ENCODE measurements around the gene CNTNAP5. TPM values are rescaled to one million over a fixed set of nuclear protein-coding genes. Genes with fewer than 3 reads are reported as not detected.

CNTNAP5 gene
- total and polyA plus RNA-seq, 9 of the 15 experiments (the other 6 are each of a cell fraction or from before 2014, with no cell fraction given) = not detected

DNA sequence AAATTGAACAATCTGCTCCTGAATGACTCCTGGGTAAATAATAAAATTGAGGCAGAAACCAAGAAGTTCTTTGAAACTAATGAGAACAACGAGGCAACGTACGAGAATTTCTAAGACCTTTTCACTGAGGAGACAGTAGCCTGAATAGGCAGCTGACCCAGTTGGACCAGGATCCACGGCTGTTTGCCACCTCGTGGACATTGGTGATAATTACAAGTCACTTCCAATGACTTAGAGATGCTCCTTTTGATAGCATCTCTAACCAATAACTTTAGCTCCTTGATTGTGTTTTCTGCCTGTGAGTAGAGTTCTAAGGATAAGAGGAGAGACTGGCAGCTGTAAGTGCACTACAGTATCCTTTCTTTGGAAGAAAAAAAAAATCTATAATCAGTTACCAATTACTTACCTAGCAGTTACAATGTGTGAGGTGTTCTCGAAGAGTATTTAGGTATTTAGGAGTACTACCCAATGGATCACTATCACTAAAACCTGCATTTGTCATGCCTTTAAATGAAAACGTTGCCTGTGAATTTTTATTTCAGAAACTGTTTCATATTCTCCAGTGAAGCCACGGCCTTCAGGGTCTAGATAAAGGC, 31.3 kb upstream of the CNTNAP5 start:
- ChIA-PET POLR2A (no interaction called here), CTCF (ENCODE audit: low intra/inter-chr PET ratio) (no interaction called here)
- Histone ChIP-seq H4K20me1 (replicated peaks; ENCODE audit: control insufficient read depth, insufficient read depth, low read length) (no peaks in the 10 kb centered on the region), H3K9me3 (replicated peaks; ENCODE audit: control insufficient read depth, insufficient read depth, low read depth, low read length) (no peaks in the 10 kb centered on the region), H3K4me3 (no peak overlapping the region), H3K9ac (ENCODE audit: insufficient read depth in 1 of 2, low read depth in 2 of 2, low read length in 2 of 2) (no peak overlapping the region), H3K4me1 (replicated peaks in 1 of 2; ENCODE audit: control insufficient read depth in 2 of 2, insufficient read depth in 2 of 2, low read length in 2 of 2) (no peaks in the 10 kb centered on the region), H3K9me1 (ENCODE audit: control insufficient read depth, insufficient read depth, low read length) (no peaks in the 10 kb centered on the region), H3K27me3 (ENCODE audit: control insufficient read depth in 2 of 2, insufficient read depth in 2 of 2, low read length in 2 of 2) (no peaks in the 10 kb centered on the region), H3K79me2 (ENCODE audit: control insufficient read depth, insufficient read depth, low read length) (no peaks in the 10 kb centered on the region), H3K27ac (ENCODE audit: extremely low read depth, low read depth, low read length) (no peak overlapping the region), H2AFZ (ENCODE audit: low read depth, low read length) (no peak overlapping the region), H3K36me3 (ENCODE audit: control insufficient read depth, insufficient read depth, low read length) (no peaks in the 10 kb centered on the region), H3K4me2 (ENCODE audit: insufficient read depth, low read length) (no peak overlapping the region)
- 0% methylated on average over 8 of the region's 8 CpGs for WGBS (ENCODE audit: insufficient coverage, low coverage, missing lambda C conversion rate)
- intact Hi-C loops (cut with micrococcal nuclease) = no loop called here
- no peak for ATAC-seq
- DNase-seq (ENCODE audit: extremely low read depth in 1 of 4, low spot score in 3 of 4) = peak; percentile 11 to 38 (median 22)
- TF ChIP-seq RAD21 (CRISPR knock-in tag; conservative IDR thresholded peaks at IDR 0.05 in 1 of 2, IDR thresholded peaks at IDR 0.05 in 1 of 2) (peak in 1 of 2 experiments; percentile 31; a peak in 2 of 4 replicates), BRD9 (IDR thresholded peaks at IDR 0.05; ENCODE audit: low read depth, partially characterized antibody) (no peak)
- TF ChIP-seq, protein P1, sequence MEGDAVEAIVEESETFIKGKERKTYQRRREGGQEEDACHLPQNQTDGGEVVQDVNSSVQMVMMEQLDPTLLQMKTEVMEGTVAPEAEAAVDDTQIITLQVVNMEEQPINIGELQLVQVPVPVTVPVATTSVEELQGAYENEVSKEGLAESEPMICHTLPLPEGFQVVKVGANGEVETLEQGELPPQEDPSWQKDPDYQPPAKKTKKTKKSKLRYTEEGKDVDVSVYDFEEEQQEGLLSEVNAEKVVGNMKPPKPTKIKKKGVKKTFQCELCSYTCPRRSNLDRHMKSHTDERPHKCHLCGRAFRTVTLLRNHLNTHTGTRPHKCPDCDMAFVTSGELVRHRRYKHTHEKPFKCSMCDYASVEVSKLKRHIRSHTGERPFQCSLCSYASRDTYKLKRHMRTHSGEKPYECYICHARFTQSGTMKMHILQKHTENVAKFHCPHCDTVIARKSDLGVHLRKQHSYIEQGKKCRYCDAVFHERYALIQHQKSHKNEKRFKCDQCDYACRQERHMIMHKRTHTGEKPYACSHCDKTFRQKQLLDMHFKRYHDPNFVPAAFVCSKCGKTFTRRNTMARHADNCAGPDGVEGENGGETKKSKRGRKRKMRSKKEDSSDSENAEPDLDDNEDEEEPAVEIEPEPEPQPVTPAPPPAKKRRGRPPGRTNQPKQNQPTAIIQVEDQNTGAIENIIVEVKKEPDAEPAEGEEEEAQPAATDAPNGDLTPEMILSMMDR (IDR thresholded peaks at IDR 0.05 in 2 of 3, conservative IDR thresholded peaks at IDR 0.05 in 1 of 3; ENCODE audit: insufficient read depth in 2 of 3, low read depth in 1 of 3, low read length in 3 of 3) = peak in 2 of 3 experiments; percentile 29 to 38; a peak in 3 of 6 replicates
- no TSS peak for BruUV-seq (replicated peaks)
- FAIRE-seq = no peak
- in situ Hi-C loops (cut with MboI) = no loop called here

Data from K562 (cell line).